ENCODE measurements around the gene CR1. TPM values are rescaled to one million over a fixed set of nuclear protein-coding genes. Genes with fewer than 3 reads are reported as not detected.
"Not testable (repeated sequence)": the region's sequence is repeated elsewhere in the genome, so short reads cannot be mapped to it uniquely, and the experiment has no call there.

CR1 gene
- total RNA-seq, 1 experiment from 2014 or later = not detected

DNA sequence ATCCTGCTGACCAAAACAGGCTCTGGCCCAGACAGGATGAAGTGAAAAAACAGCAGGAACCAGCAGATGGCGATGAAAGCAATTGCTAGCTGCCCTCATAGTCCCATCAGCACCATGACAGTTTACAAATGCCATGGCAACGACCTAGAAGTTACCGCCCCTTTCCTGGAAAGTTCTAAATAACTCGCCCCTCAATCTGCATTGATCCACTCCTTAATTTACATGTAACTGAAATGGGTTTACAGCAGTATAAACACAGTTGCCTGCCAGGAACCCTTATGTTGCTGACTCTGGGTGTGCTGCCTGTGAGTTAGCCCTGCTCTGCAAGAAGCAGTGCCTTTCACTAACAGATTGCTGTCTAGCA is 83.5 kb downstream of the CR1 start:
- Histone ChIP-seq H3K27ac (no peak overlapping the region), H3K36me3 (no peaks in the 10 kb centered on the region), H3K4me1 (replicated peaks) (no peaks in the 10 kb centered on the region), H3K9me3 (replicated peaks) (no peaks in the 10 kb centered on the region), H3K4me3 (no peak overlapping the region), H3K27me3 (replicated peaks) (0 out of 2 replicates have a peak, but pooled peaks cover 5% of the 10 kb centered on the region)
- peak; percentile 14 to 52 for DNase-seq (ENCODE audit: low read depth in 1 of 2, low spot score in 2 of 2)

DNA sequence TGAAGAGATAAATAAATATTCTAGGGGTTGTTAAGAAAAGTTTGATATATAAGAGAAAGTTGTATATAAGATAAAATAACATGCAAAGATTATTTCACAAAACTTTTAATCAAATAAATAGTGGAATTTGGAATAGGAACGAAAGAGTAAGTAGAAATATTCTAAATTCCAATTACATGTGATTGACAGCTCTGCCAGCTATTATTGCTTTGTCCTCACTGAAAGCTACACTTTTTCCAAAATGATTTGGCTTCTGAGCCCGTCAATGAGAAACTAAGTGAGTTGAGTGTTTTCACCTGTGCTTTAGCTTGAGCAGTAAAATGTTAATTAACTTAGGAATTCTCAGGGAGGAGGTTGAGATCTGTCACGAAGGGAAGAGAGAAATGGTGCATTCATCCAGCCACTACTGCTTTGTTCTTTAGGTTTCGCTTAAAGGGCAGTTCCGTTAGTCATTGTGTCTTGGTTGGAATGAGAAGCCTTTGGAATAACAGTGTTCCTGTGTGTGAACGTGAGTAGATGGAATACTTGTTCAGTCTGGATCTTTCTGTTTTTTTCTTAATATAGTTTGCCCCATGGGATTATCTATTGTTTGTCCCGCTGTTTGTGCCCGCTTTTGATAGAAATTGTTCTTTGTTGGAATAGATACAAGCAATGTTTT is 85.7 kb downstream of the CR1 start:
- no peak for DNase-seq (ENCODE audit: low read depth in 1 of 2, low spot score in 2 of 2)
- Histone ChIP-seq H3K9me3 (replicated peaks) (no peaks in the 10 kb centered on the region), H3K36me3 (no peaks in the 10 kb centered on the region), H3K27ac (no peak overlapping the region), H3K4me3 (no peak overlapping the region), H3K4me1 (replicated peaks) (no peaks in the 10 kb centered on the region), H3K27me3 (replicated peaks) (0 out of 2 replicates have a peak, but pooled peaks cover 5% of the 10 kb centered on the region)

DNA sequence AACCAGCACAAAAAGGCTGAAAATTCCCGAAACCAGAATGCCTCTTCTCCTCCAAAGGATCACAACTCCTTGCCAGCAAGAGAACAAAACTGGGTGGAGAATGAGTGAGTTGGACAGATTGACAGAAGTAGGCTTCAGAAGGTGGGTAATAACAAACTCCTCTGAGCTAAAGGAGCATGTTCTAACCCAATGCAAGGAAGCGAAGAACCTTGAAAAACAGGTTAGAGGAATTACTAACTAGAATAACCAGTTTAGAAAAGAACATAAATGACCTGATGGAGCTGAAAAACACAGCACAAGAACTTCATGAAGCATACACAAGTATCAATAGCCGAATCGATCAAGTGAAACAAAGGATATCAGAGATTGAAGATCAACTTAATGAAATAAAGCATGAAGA is 93.5 kb downstream of the CR1 start:
- H3K36me3 ChIP-seq; H3K4me3 ChIP-seq; H3K4me1 ChIP-seq (replicated peaks); H3K27ac ChIP-seq; H3K9me3 ChIP-seq (replicated peaks); H3K27me3 ChIP-seq (replicated peaks); DNase-seq (ENCODE audit: low read depth in 1 of 2, low spot score in 2 of 2): not testable (repeated sequence)

DNA sequence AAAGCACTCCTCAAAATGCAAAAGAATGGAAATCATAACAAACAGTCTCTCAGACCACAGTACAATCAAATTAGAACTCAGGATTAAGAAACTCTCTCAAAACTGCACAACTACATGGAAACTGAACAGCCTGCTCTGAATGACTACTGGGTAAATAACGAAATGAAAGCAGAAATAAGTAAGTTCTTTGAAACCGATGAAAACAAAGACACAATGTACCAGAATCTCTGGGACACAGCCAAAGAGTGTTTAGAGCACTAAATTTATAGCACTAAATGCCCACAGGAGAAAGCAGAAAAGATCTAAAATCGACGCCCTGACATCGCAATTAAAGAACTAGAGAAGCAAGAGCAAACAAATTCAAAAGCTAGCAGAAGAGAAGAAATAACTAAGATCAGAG is 95.2 kb downstream of the CR1 start:
- not testable (repeated sequence) for DNase-seq (ENCODE audit: low read depth in 1 of 2, low spot score in 2 of 2); H3K9me3 ChIP-seq (replicated peaks); H3K4me3 ChIP-seq; H3K4me1 ChIP-seq (replicated peaks); H3K27me3 ChIP-seq (replicated peaks); H3K36me3 ChIP-seq; H3K27ac ChIP-seq

DNA sequence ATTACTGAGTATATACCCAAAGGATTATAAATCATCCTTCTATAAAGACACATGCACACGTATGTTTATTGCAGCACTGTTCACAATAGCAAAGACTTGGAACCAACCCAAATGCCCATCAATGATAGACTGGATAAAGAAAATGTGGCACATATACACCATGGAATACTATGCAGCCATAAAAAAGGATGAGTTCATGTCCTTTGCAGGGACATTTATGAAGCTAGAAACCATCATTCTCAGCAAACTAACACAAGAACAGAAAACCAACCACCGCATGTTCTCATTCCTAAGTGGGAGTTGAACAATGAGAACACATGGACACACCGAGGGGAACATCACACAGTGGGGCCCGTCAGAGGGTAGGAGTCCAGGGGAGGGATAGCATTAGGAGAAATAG is 98.1 kb downstream of the CR1 start:
- H3K4me1 ChIP-seq (replicated peaks); DNase-seq (ENCODE audit: low read depth in 1 of 2, low spot score in 2 of 2); H3K9me3 ChIP-seq (replicated peaks); H3K27ac ChIP-seq; H3K27me3 ChIP-seq (replicated peaks); H3K36me3 ChIP-seq; H3K4me3 ChIP-seq: not testable (repeated sequence)

DNA sequence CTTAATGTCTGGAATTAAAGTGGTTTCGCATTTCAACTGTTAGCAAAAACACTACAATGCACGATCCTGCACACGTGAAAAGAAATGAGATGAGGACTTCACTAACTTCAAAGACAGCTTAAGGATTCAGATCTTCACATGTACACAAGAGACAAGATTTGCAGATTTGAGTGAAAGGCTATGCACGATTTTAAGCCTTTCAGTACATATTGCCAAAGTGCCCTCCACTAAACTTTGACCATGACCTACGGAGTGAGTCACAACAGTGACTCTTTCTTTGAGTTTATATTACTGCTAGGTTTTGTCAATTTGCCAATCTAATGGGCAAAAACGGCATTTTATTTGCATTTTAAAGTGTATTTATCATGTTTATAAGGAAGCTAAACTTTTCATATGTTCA is 107.8 kb downstream of the CR1 start:
- Histone ChIP-seq H3K27me3 (replicated peaks) (0 out of 2 replicates have a peak, but pooled peaks cover 4% of the 10 kb centered on the region), H3K27ac (no peak overlapping the region), H3K9me3 (replicated peaks) (no peaks in the 10 kb centered on the region), H3K4me3 (no peak overlapping the region), H3K4me1 (replicated peaks) (no peaks in the 10 kb centered on the region), H3K36me3 (no peaks in the 10 kb centered on the region)
- no peak for DNase-seq (ENCODE audit: low read depth in 1 of 2, low spot score in 2 of 2)

DNA sequence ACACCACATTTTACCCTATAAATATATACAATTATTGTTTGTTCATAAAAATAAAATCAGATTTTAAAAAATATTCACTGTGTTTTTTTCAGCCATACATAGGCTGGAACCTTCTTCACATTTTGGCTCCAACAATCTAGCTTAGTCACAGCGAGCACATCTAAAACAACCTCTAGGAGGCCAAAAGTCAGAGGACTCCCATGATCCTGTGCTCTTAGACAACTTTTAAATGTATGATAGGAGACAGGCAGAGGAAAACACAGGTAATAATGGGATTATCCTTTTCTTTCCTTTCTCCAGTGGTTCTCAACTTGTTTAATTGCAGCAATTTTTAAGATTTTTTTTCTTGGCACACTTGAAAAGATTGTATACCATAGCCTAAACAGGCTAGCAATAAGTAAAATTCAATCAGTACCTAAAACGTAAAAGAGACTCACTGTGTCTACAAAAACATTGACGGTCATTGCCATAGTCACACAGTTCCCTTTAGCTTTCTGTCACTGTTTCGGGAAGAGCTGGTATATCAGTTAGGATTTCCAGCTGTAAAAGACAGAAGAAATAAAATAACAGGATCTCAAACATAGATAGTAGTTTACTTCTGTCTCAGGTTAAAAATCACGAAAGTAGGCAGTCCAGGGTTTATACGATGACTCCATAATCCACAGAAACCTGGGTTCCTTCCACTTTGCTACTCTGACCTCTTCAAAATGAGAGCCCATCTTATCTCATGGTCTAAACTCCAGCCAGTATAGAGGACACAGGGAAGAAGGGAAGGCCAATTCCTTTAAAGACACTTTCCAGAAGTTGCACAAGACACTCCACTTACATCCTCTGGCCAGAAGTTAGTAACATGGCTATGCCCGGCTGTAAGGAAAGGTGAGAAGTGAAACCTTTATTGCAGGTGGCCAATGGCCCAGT is 109.7 kb downstream of the CR1 start:
- no peak overlapping the region for H3K4me3 ChIP-seq
- no peaks in the 10 kb centered on the region for H3K36me3 ChIP-seq
- no peak overlapping the region for H3K27ac ChIP-seq
- H3K27me3 ChIP-seq (replicated peaks) = 0 out of 2 replicates have a peak, but pooled peaks cover 5% of the 10 kb centered on the region
- no peaks in the 10 kb centered on the region for H3K9me3 ChIP-seq (replicated peaks)
- no peaks in the 10 kb centered on the region for H3K4me1 ChIP-seq (replicated peaks)
- no peak for DNase-seq (ENCODE audit: low read depth in 1 of 2, low spot score in 2 of 2)

DNA sequence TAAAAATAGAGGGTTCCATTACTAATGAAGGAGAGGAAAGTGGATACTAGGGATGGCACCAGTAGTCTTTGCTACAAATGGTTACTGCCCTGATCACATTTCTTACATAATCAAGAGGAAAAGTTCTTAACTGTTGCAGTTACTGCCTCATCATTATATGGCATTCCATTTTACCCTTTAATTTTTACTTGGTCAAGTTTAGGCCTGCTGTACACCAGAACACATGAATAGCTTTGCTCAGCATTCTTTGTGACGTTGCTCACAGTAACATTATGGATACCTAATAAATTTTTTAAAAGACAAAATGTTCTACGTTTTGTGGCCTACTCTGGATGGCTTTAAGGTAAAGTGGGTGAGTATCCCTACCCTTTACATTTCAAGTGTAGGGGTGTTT is 110.4 kb downstream of the CR1 start:
- Histone ChIP-seq H3K4me3 (no peak overlapping the region), H3K36me3 (no peaks in the 10 kb centered on the region), H3K27ac (no peak overlapping the region), H3K9me3 (replicated peaks) (no peaks in the 10 kb centered on the region), H3K27me3 (replicated peaks) (0 out of 2 replicates have a peak, but pooled peaks cover 7% of the 10 kb centered on the region), H3K4me1 (replicated peaks) (no peaks in the 10 kb centered on the region)
- no peak for DNase-seq (ENCODE audit: low read depth in 1 of 2, low spot score in 2 of 2)

DNA sequence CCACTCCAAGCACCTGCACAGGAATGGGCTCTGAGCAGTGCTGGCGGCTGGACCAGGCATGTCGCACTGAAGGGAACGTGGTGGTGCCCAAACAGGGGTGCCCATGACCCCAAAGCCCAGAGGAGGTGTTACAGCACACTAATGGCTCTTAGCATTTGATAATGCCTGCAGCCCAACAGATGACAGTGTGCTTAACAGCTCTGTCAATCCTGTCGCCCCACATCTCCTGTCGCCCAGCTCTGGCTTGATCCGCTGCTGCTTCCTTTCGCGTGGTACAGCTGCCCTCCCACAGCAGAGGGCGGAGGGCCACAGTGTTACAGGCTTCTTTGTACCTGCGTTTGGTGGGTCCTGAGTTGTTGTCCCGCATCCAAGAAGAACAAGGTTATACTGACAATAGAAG is 116.8 kb downstream of the CR1 start:
- Histone ChIP-seq H3K4me1 (replicated peaks) (no peaks in the 10 kb centered on the region), H3K4me3 (no peak overlapping the region), H3K9me3 (replicated peaks) (no peaks in the 10 kb centered on the region), H3K27me3 (replicated peaks) (peaks cover 5% of the 10 kb centered on the region; the same call in 1 of the 2 replicates), H3K27ac (no peak overlapping the region), H3K36me3 (no peaks in the 10 kb centered on the region)
- DNase-seq (ENCODE audit: low read depth in 1 of 2, low spot score in 2 of 2) = no peak

DNA sequence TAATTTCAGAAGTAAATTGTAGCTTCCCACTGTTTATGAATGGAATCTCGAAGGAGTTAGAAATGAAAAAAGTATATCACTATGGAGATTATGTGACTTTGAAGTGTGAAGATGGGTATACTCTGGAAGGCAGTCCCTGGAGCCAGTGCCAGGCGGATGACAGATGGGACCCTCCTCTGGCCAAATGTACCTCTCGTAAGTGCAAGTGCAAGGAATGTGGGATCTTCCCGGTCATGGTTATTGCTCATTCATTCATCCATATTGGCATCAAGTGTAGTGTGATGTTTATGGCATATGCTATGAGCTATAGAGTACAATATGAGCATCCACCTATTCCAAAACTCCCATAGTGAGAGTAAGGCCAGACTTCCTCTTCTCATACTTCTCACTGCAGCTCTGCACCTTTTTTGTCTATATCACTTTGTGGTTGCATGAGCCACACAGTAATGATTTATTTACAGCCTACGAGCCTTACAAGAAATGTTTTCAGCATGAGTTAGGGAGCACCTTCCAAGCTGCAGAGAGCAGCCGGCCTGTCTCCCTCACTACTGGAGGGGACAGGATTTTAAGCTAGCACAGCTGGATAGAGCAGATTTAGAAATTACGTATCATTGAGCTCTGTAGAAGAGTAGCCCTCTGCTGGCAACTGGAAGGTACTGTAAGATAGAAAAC is 124.0 kb downstream of the CR1 start:
- Histone ChIP-seq H3K4me1 (replicated peaks) (no peaks in the 10 kb centered on the region), H3K9me3 (replicated peaks) (0 out of 2 replicates have a peak, but pooled peaks cover 2% of the 10 kb centered on the region), H3K27ac (no peak overlapping the region), H3K27me3 (replicated peaks) (no peaks in the 10 kb centered on the region), H3K4me3 (no peak overlapping the region), H3K36me3 (no peaks in the 10 kb centered on the region)
- peak in 1 of 2 experiments; percentile 30 for DNase-seq (ENCODE audit: low read depth in 1 of 2, low spot score in 2 of 2)

DNA sequence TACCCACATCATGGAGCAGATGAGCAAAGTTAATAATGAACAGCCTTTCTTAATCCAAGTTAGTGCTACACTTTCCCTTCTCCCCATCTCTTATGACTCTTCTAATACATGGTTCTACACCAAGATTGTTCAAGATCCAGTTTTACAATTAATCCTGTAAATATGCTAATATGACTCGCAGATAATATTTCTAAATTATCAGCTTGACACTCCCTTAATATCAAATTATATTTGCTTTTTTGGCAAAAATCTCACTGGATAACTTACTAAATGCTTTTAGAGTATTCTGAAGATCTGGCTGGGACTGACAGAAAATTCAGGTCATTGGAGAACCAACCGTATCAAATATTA is 124.6 kb downstream of the CR1 start:
- H3K4me3 ChIP-seq = no peak overlapping the region
- H3K27me3 ChIP-seq (replicated peaks) = no peaks in the 10 kb centered on the region
- DNase-seq (ENCODE audit: low read depth in 1 of 2, low spot score in 2 of 2) = no peak
- H3K4me1 ChIP-seq (replicated peaks) = no peaks in the 10 kb centered on the region
- H3K27ac ChIP-seq = no peak overlapping the region
- 0 out of 2 replicates have a peak, but pooled peaks cover 2% of the 10 kb centered on the region for H3K9me3 ChIP-seq (replicated peaks)
- H3K36me3 ChIP-seq = no peaks in the 10 kb centered on the region

DNA sequence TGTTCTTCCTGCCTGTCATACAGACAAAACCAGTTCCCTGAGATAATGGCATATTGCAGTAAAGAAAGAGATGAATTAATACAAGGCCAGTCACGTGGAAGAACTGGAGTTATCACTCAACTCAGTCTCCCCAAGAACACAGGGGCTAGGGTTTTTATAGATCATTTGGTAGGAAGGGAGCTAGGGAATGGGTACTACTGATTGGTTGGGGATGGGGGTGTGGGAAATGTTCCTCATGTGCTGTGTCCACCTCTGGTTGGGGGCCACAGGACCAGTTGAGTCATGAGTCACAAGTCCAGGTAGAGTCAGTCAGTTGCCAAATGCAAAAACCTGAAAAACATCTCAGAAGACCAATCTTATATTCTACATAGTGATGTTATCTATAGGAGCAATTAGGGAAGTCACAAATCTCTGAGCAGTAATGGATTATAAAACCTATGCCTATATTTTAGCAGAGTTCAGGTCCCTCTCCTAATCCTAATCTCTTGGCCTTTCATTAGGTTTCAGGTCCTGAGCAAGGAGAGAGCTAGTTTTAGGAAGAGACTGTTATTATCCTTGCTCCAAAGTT is 129.6 kb downstream of the CR1 start:
- DNase-seq (ENCODE audit: low read depth in 1 of 2, low spot score in 2 of 2); H3K36me3 ChIP-seq; H3K4me1 ChIP-seq (replicated peaks); H3K27ac ChIP-seq; H3K9me3 ChIP-seq (replicated peaks); H3K27me3 ChIP-seq (replicated peaks); H3K4me3 ChIP-seq: not testable (repeated sequence)

DNA sequence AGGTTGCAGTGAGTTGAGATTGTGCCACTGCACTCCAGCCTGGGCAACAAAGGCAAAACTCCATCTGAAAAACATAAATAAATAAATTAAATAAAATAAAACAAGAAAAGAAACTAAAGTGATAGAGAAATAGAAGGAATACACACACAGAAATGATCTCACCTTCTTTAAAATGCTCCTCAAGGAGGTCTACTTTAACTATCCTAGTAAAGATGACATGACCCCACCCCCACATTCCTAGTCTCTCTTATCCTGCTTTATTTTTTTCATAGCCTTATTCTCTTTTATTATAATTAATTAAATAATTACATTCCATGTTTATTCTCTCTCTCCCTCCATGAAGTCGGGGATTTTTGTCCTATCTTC is 131.0 kb downstream of the CR1 start:
- no peaks in the 10 kb centered on the region for H3K27me3 ChIP-seq (replicated peaks)
- no peaks in the 10 kb centered on the region for H3K9me3 ChIP-seq (replicated peaks)
- H3K27ac ChIP-seq = no peak overlapping the region
- no peaks in the 10 kb centered on the region for H3K4me1 ChIP-seq (replicated peaks)
- no peak for DNase-seq (ENCODE audit: low read depth in 1 of 2, low spot score in 2 of 2)
- no peaks in the 10 kb centered on the region for H3K36me3 ChIP-seq
- H3K4me3 ChIP-seq = no peak overlapping the region

DNA sequence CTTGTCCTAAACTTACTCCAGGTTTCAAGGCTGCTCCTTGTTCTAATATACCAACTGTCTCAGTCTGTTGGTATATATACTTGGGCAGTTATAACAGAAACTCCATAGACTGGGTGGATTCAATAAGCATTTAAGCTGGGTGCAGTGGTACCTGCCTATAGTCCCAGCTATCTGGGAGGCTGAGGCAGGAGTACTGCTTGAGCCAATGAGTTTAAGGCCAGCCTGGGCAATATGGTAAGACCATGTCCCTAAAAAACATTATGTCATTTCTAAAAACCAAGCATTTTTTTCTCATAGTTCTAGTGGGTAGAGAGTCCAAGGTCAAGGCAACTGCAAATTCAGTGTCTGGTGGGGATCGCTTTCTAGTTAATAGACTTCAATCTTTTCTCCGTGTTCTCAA is 131.5 kb downstream of the CR1 start:
- no peaks in the 10 kb centered on the region for H3K9me3 ChIP-seq (replicated peaks)
- no peaks in the 10 kb centered on the region for H3K27me3 ChIP-seq (replicated peaks)
- H3K4me1 ChIP-seq (replicated peaks) = no peaks in the 10 kb centered on the region
- no peak for DNase-seq (ENCODE audit: low read depth in 1 of 2, low spot score in 2 of 2)
- no peak overlapping the region for H3K4me3 ChIP-seq
- no peaks in the 10 kb centered on the region for H3K36me3 ChIP-seq
- no peak overlapping the region for H3K27ac ChIP-seq
